Neutrophil (primary cell): ENCODE data around the gene FCRL5.

Source experiments
- H3K27ac ChIP-seq: fragments of 200-600 bp; sonication (generic); 2 replicates; pipeline ENCODE4 v1.5.1; 2016; ENCODE audit warnings: mild to moderate bottlenecking, moderate library complexity
- H3K27me3 ChIP-seq: fragments of 200-600 bp; sonication (generic); 2 replicates; pipeline ENCODE4 v1.6.0; 2016; ENCODE audit warnings: mild to moderate bottlenecking
- H3K36me3 ChIP-seq: fragments of 200-600 bp; sonication (generic); 2 replicates; pipeline ENCODE4 v1.5.1; 2017
- H3K4me1 ChIP-seq, 2 experiments: fragments of 200-600 bp in 1 of 2; sonication (generic) in 1 of 2; 1 replicate in 1 of 2; 2 replicates in 1 of 2; pipeline versions ENCODE4 v1.5.1 to v1.6.1; 2013 to 2016; ENCODE audit warnings: low read depth in 1 of 2, low read length in 1 of 2, mild to moderate bottlenecking in 1 of 2, moderate library complexity in 1 of 2; ENCODE audit not compliant: control insufficient read depth in 1 of 2, insufficient read depth in 1 of 2
- H3K4me3 ChIP-seq, 2 experiments: fragments of 200-600 bp in 1 of 2; sonication (generic) in 1 of 2; 1 replicate in 1 of 2; 2 replicates in 1 of 2; pipeline ENCODE4 v1.5.1; 2013 to 2016; ENCODE audit warnings: low read depth in 1 of 2, low read length in 1 of 2, mild to moderate bottlenecking in 1 of 2, moderate library complexity in 1 of 2
- H3K9me3 ChIP-seq: fragments of 200-600 bp; sonication (generic); 2 replicates; pipeline ENCODE4 v1.5.1; 2016
- CTCF ChIP-seq: fragments of 200-600 bp; sonication (generic); IDR thresholded peaks from 2 replicates; pipeline ENCODE4 v1.5.1; 2016; ENCODE audit warnings: antibody characterized with exemption

Gene FCRL5

GRCh38 chr1:157542676-157543075 lies 9.6 kb downstream of the FCRL5 start:
- Histone ChIP-seq H3K27ac (no peak overlapping the region), H3K4me3 (no peak overlapping the region), H3K4me1 (no peaks in the 10 kb centered on the region), H3K36me3 (no peaks in the 10 kb centered on the region), H3K9me3 (no peaks in the 10 kb centered on the region), H3K27me3 (no peaks in the 10 kb centered on the region)
- no peak for TF ChIP-seq CTCF

GRCh38 chr1:157540852-157541251 lies 11.5 kb downstream of the FCRL5 start:
- no peak overlapping the region for H3K4me3 ChIP-seq
- H3K27me3 ChIP-seq, result no peaks in the 10 kb centered on the region
- no peak overlapping the region for H3K27ac ChIP-seq
- H3K36me3 ChIP-seq, result no peaks in the 10 kb centered on the region
- no peak for TF ChIP-seq CTCF
- no peaks in the 10 kb centered on the region for H3K4me1 ChIP-seq
- H3K9me3 ChIP-seq, result no peaks in the 10 kb centered on the region

GRCh38 chr1:157540160-157540748 lies 12.1 kb downstream of the FCRL5 start:
- H3K27ac ChIP-seq, result no peak overlapping the region
- no peaks in the 10 kb centered on the region for H3K36me3 ChIP-seq
- no peaks in the 10 kb centered on the region for H3K9me3 ChIP-seq
- no peak overlapping the region for H3K4me3 ChIP-seq
- no peaks in the 10 kb centered on the region for H3K4me1 ChIP-seq
- no peak for TF ChIP-seq CTCF
- no peaks in the 10 kb centered on the region for H3K27me3 ChIP-seq

- Histone ChIP-seq H3K4me3 (no peak overlapping the region), H3K4me1 (no peaks in the 10 kb centered on the region), H3K36me3 (no peaks in the 10 kb centered on the region), H3K27me3 (no peaks in the 10 kb centered on the region), H3K9me3 (no peaks in the 10 kb centered on the region), H3K27ac (no peak overlapping the region)
- no peak for TF ChIP-seq CTCF
Observed at GRCh38 chr1:157539568-157539967, 12.7 kb downstream of the FCRL5 start.

GRCh38 chr1:157532569-157532968 lies 19.7 kb downstream of the FCRL5 start:
- TF ChIP-seq CTCF, result no peak
- Histone ChIP-seq H3K36me3 (no peaks in the 10 kb centered on the region), H3K4me3 (no peak overlapping the region), H3K27ac (no peak overlapping the region), H3K9me3 (no peaks in the 10 kb centered on the region), H3K4me1 (no peaks in the 10 kb centered on the region), H3K27me3 (peaks cover 11% of the 10 kb centered on the region)
